HUES48 (cell line): Measurements from ENCODE around the gene OR10H4.
"Not testable (repeated sequence)": the region's sequence is repeated elsewhere in the genome, so short reads cannot be mapped to it uniquely, and the experiment has no call there.

Source experiments
- H3K27ac ChIP-seq: one replicate; pipeline ENCODE4 v1.7.0; 2013; ENCODE audit warnings: low read depth, low read length, inconsistent platforms
- H3K27me3 ChIP-seq: 2 replicates; pipeline ENCODE4 v1.6.1; 2013; ENCODE audit warnings: mild to moderate bottlenecking, low read length; ENCODE audit not compliant: control insufficient read depth, insufficient read depth
- H3K36me3 ChIP-seq: 2 replicates; pipeline ENCODE4 v1.6.1; 2013; ENCODE audit warnings: low read length; ENCODE audit not compliant: control insufficient read depth, insufficient read depth
- H3K4me1 ChIP-seq: 2 replicates; pipeline ENCODE4 v1.6.1; 2013; ENCODE audit warnings: mild to moderate bottlenecking, low read length; ENCODE audit not compliant: control insufficient read depth, insufficient read depth
- H3K4me3 ChIP-seq: 2 replicates; pipeline ENCODE4 v1.5.1; 2013; ENCODE audit warnings: mild to moderate bottlenecking, low read depth, low read length
- H3K9ac ChIP-seq: 2 replicates; pipeline ENCODE4 v1.6.1; 2013; ENCODE audit warnings: mild to moderate bottlenecking, low read depth, low read length, moderate library complexity
- H3K9me3 ChIP-seq: 2 replicates; pipeline ENCODE4 v1.6.1; 2013; ENCODE audit warnings: low read length; ENCODE audit not compliant: control insufficient read depth, insufficient read depth

OR10H4 gene

GRCh38 chr19:15985831-15986230 is 37.0 kb downstream of the OR10H4 start:
- peaks cover 86% of the 10 kb centered on the region for H3K9me3 ChIP-seq
- H3K27me3 ChIP-seq, H3K9ac ChIP-seq, H3K4me3 ChIP-seq, H3K27ac ChIP-seq, H3K4me1 ChIP-seq, H3K36me3 ChIP-seq: not testable (repeated sequence)

GRCh38 chr19:15986701-15987100 is 37.9 kb downstream of the OR10H4 start:
- no peaks in the 10 kb centered on the region for H3K27me3 ChIP-seq
- no peak overlapping the region; the same call in 1 of the 2 replicates for H3K4me3 ChIP-seq
- no peak overlapping the region for H3K27ac ChIP-seq
- peaks cover 85% of the 10 kb centered on the region for H3K9me3 ChIP-seq
- H3K9ac ChIP-seq = no peak overlapping the region
- no peaks in the 10 kb centered on the region for H3K4me1 ChIP-seq
- no peaks in the 10 kb centered on the region for H3K36me3 ChIP-seq

- Histone ChIP-seq H3K4me3 (no peak overlapping the region), H3K27me3 (no peaks in the 10 kb centered on the region), H3K9ac (no peak overlapping the region), H3K4me1 (no peaks in the 10 kb centered on the region), H3K36me3 (no peaks in the 10 kb centered on the region), H3K9me3 (peaks cover 85% of the 10 kb centered on the region), H3K27ac (no peak overlapping the region)
These were observed 41.1 kb downstream of the OR10H4 start for GRCh38 chr19:15989889-15990288.

GRCh38 chr19:15991602-15992001 is 42.8 kb downstream of the OR10H4 start:
- H3K9ac ChIP-seq = no peak overlapping the region
- H3K4me3 ChIP-seq = no peak overlapping the region
- no peaks in the 10 kb centered on the region for H3K27me3 ChIP-seq
- no peak overlapping the region for H3K27ac ChIP-seq
- H3K4me1 ChIP-seq = no peaks in the 10 kb centered on the region
- H3K36me3 ChIP-seq = no peaks in the 10 kb centered on the region
- H3K9me3 ChIP-seq = peaks cover 85% of the 10 kb centered on the region

GRCh38 chr19:15992014-15992413 is 43.2 kb downstream of the OR10H4 start:
- Histone ChIP-seq H3K4me1 (no peaks in the 10 kb centered on the region), H3K36me3 (no peaks in the 10 kb centered on the region), H3K27me3 (no peaks in the 10 kb centered on the region), H3K9me3 (peaks cover 85% of the 10 kb centered on the region), H3K4me3 (no peak overlapping the region), H3K9ac (no peak overlapping the region), H3K27ac (no peak overlapping the region)

- no peaks in the 10 kb centered on the region for H3K27me3 ChIP-seq
- H3K9me3 ChIP-seq = peaks cover 88% of the 10 kb centered on the region
- no peaks in the 10 kb centered on the region for H3K36me3 ChIP-seq
- no peak overlapping the region for H3K27ac ChIP-seq
- H3K4me3 ChIP-seq = no peak overlapping the region
- no peaks in the 10 kb centered on the region for H3K4me1 ChIP-seq
- H3K9ac ChIP-seq = no peak overlapping the region
These were observed 46.7 kb downstream of the OR10H4 start for GRCh38 chr19:15995536-15995935.

- Histone ChIP-seq H3K9ac (no peak overlapping the region), H3K27ac (no peak overlapping the region), H3K9me3 (peaks cover 89% of the 10 kb centered on the region), H3K36me3 (no peaks in the 10 kb centered on the region), H3K27me3 (no peaks in the 10 kb centered on the region), H3K4me3 (no peak overlapping the region), H3K4me1 (no peaks in the 10 kb centered on the region)
These were observed 49.4 kb downstream of the OR10H4 start for GRCh38 chr19:15998166-15998565.
